Type B pancreatic cell (in vitro differentiated cells): Measurements from ENCODE around the gene LAD1. TPM values are rescaled to one million over a fixed set of nuclear protein-coding genes. Genes with fewer than 3 reads are reported as not detected.

Source experiments
- DNase-seq: peaks from one replicate; pipeline ENCODE4 v3.0.0; 2021; ENCODE audit warnings: mixed read lengths; ENCODE audit not compliant: unreplicated experiment; ENCODE audit errors: extremely low spot score
- H3K27ac Mint-ChIP-seq: 2 replicates; pipeline ENCODE4 v1.8.0; 2021; ENCODE audit warnings: mild to moderate bottlenecking, mixed read lengths
- H3K27me3 Mint-ChIP-seq: 2 replicates; pipeline ENCODE4 v1.8.0; 2021; ENCODE audit warnings: mixed read lengths
- H3K36me3 Mint-ChIP-seq: 2 replicates; pipeline ENCODE4 v1.8.0; 2021; ENCODE audit warnings: mixed read lengths
- H3K4me1 Mint-ChIP-seq: one replicate; pipeline ENCODE4 v1.8.0; 2021; ENCODE audit warnings: mixed read lengths; ENCODE audit not compliant: unreplicated experiment
- H3K4me3 Mint-ChIP-seq: 2 replicates; pipeline ENCODE4 v1.8.0; 2021; ENCODE audit warnings: mild to moderate bottlenecking, mixed read lengths
- H3K9me3 Mint-ChIP-seq: 2 replicates; pipeline ENCODE4 v1.8.0; 2021; ENCODE audit warnings: mixed read lengths
- total RNA-seq: library from RNA; stranded (reverse); gene quantifications from 2 replicates; pipeline ENCODE4 v1.2.1, GENCODE V29; 2021; ENCODE audit warnings: low replicate concordance
- TF ChIP-seq, protein P1 (sequence below): fragments of 200-600 bp; sonication (generic); conservative IDR thresholded peaks from 2 replicates; pipeline ENCODE4 v1.5.0; 2021; ENCODE audit warnings: antibody characterized with exemption, mild to moderate bottlenecking

Gene LAD1
- total RNA-seq, 1 donor from 2014 or later = 41.2 TPM

DNA sequence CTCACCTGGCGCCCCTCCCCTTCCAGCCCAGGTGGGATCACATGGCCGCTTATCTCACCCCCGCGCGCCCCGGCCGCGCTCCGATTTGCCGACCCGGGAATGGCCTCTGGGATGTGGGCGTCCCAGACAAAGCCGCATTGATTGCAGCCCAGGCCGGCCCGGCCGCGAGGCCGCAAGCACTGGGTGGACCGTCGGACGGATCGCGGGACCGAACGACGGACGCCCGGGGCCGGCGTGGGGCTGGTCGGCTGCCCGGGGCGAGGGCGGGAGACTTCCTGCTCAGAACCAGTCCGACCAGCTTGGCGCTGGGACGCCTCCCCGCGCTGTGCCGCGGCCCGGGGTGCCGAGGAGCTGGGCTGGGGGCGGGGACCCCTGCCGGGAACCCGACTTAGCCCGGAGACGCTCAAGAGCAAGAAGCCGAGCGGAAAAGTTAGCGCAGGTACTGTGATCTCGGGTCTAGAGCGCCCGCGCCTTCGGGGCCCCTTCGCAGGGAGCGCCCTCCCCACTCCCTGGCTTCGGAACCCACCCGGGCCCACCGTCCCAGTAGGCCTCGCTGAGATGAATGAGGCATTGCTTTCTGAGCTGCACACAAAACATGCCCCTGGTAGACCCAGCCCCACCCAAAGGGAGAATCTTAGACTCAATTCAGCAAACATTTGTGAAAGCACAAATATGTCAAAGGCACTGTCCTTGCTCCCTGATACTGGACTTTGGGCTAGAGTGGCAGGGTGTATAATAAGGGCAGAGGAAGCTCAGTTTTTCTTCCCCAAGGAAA lies 415 bp upstream of the LAD1 start:
- TF ChIP-seq, protein P1, sequence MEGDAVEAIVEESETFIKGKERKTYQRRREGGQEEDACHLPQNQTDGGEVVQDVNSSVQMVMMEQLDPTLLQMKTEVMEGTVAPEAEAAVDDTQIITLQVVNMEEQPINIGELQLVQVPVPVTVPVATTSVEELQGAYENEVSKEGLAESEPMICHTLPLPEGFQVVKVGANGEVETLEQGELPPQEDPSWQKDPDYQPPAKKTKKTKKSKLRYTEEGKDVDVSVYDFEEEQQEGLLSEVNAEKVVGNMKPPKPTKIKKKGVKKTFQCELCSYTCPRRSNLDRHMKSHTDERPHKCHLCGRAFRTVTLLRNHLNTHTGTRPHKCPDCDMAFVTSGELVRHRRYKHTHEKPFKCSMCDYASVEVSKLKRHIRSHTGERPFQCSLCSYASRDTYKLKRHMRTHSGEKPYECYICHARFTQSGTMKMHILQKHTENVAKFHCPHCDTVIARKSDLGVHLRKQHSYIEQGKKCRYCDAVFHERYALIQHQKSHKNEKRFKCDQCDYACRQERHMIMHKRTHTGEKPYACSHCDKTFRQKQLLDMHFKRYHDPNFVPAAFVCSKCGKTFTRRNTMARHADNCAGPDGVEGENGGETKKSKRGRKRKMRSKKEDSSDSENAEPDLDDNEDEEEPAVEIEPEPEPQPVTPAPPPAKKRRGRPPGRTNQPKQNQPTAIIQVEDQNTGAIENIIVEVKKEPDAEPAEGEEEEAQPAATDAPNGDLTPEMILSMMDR = no peak
- Mint-ChIP-seq H3K27ac (peak overlapping the region; percentile 90), H3K27me3 (peaks cover 17% of the 10 kb centered on the region), H3K9me3 (no peaks in the 10 kb centered on the region), H3K4me3 (peak overlapping the region; percentile 82), H3K36me3 (peaks cover 6% of the 10 kb centered on the region), H3K4me1 (peaks cover 22% of the 10 kb centered on the region)
- DNase-seq = no peak

DNA sequence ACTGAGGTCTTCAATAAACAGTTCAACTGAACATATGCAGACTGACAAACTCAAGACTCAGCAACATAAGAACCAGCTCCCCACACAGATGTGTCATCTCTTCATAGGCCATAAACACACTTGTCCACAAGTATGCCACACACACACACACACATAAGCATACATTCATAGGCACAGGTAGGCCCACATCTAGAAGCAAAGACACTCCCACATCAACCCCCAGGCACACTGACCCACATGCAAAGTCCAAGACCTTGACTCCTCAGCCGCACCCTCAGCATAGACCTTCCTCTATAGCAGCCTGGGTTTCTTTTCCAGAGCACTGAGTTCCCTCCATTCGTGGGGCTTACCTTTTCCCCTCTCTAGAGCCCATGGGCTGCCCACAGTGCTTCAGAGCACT lies 1.4 kb downstream of the LAD1 start:
- peak overlapping the region; percentile 79 for H3K27ac Mint-ChIP-seq
- peaks cover 6% of the 10 kb centered on the region for H3K36me3 Mint-ChIP-seq
- H3K27me3 Mint-ChIP-seq = peaks cover 17% of the 10 kb centered on the region
- no peak for DNase-seq
- peak overlapping the region; percentile 82 for H3K4me3 Mint-ChIP-seq
- TF ChIP-seq, protein P1 = no peak
- peaks cover 26% of the 10 kb centered on the region for H3K4me1 Mint-ChIP-seq
- H3K9me3 Mint-ChIP-seq = no peaks in the 10 kb centered on the region

DNA sequence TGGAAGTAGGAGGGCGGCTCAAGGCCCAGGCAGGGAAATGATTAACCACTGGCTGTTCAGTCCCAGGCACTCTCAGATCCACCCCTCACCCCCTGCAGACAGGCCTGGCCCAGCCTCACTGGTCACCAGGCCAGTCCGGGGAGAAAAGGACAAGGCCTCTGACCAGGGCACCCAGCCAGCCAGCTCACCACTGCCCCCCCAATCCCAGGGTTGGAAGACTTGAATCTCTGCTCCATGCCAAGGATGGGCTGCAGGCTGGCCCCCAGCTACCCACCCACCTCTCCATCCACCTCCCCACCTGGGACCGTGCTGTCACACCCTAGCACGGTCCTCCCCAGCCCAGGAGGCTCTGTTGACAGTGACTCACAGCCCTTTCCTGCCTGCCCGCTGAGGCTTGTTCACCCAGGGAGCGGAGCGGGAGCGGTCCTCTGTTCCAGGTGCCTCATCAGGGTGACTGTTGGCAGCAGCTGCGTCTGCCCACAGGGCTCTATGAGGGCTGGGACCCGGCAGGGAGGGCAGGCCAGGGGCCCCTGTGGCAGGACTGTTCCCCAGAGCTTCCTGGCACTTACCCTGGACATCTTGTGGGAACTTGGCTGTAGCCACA lies 2.2 kb downstream of the LAD1 start:
- no peak for DNase-seq
- TF ChIP-seq, protein P1 = no peak
- Mint-ChIP-seq H3K4me1 (peaks cover 26% of the 10 kb centered on the region), H3K9me3 (no peaks in the 10 kb centered on the region), H3K27me3 (peaks cover 17% of the 10 kb centered on the region), H3K4me3 (peak overlapping the region; percentile 82), H3K27ac (no peak overlapping the region), H3K36me3 (peaks cover 6% of the 10 kb centered on the region)

DNA sequence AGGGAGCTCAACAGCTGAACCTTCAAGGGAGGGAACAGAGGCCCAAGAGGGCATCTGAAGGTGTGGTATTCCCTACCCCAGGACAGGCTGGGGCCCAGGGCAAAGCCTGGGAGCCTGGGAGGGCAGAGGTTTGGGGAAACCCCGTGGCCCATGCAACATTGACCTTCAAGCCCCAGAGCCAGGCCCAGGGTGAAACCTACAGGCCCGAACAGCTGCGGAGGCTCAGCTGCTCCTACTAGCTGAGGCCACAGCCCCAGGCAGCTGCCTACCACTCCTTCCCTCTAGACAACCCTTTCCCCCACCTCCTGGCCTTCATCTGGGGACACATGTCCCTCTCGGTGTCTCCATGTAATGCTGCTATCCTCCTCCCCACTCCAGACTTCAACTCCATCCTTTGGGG lies 3.2 kb downstream of the LAD1 start:
- peak overlapping the region; percentile 2 for H3K4me3 Mint-ChIP-seq

DNA sequence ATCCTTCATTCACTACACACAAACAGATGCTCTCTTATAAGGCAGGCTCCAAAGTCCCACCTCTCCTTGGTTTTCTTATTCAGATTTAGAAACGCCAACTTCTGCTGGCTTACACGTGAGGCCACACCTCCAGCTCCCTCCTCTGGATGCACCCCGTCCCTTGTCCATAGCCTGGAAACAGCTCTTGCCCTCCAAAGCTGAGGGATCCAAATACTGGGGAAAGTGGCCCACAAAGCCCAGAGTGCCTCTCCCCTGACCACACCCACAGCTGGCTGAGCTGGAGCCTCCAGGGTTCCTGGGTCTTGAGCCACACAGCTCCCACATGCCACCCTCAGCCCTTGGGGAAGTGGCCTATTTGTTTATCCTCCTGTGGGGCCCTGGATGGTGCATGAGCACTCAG lies 4.5 kb downstream of the LAD1 start:
- Mint-ChIP-seq H3K4me1 (peaks cover 23% of the 10 kb centered on the region), H3K27ac (no peak overlapping the region), H3K9me3 (no peaks in the 10 kb centered on the region), H3K27me3 (peaks cover 17% of the 10 kb centered on the region), H3K36me3 (peaks cover 10% of the 10 kb centered on the region), H3K4me3 (no peak overlapping the region)
- no peak for DNase-seq
- TF ChIP-seq, protein P1 = no peak

More for the DNA sequence above, 3.2 kb downstream of the LAD1 start:
- Mint-ChIP-seq H3K36me3 (peaks cover 10% of the 10 kb centered on the region), H3K27ac (no peak overlapping the region), H3K27me3 (peaks cover 17% of the 10 kb centered on the region), H3K4me1 (peaks cover 32% of the 10 kb centered on the region), H3K9me3 (no peaks in the 10 kb centered on the region)
- TF ChIP-seq, protein P1 = no peak
- DNase-seq = no peak
